ENCODE measurements around the gene ANGPTL4.
"Not testable (repeated sequence)": the region's sequence is repeated elsewhere in the genome, so short reads cannot be mapped to it uniquely, and the experiment has no call there.

Gene ANGPTL4

GRCh38 chr19:8340341-8341096 lies 23.4 kb upstream of the ANGPTL4 start:
- peaks cover 38 to 78% of the 10 kb centered on the region in 2 donors for H3K27me3 Mint-ChIP-seq
- ATAC-seq (replicated peaks) (no peak), DNase-seq (no peak)
- no peak overlapping the region for H3K27ac Mint-ChIP-seq
- peaks cover 18 to 36% of the 10 kb centered on the region in 2 donors for H3K4me1 Mint-ChIP-seq
- no peaks in the 10 kb centered on the region for H3K9me3 Mint-ChIP-seq
- H3K4me3 Mint-ChIP-seq, result no peak overlapping the region
- no peaks in the 10 kb centered on the region for H3K36me3 Mint-ChIP-seq

- H3K36me3 Mint-ChIP-seq; H3K9me3 Mint-ChIP-seq; ATAC-seq (replicated peaks); H3K27ac Mint-ChIP-seq; DNase-seq; H3K4me3 Mint-ChIP-seq: not testable (repeated sequence)
- Mint-ChIP-seq H3K4me1 (peaks cover 13 to 28% of the 10 kb centered on the region in 2 donors), H3K27me3 (peaks cover 34 to 71% of the 10 kb centered on the region in 2 donors)
Measured at GRCh38 chr19:8341504-8341903, 22.5 kb upstream of the ANGPTL4 start.

DNA sequence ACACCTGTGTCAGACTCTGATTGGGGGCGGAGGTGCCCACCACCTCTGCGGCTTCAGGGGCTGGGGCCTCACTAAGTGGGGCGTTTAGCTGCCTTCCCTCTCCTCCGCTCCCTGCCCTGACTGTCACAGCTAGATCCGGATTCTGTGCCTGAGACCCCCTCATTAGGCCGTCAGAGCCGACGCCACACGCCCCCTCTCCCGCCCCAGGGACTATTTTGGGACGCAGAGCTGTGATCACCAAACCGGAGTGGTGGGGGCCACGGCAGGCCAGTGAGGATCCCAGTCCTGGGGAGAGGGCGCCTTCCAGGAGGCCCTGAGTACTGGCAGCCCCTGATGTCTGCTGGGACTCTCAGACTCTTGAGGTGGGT lies 21.7 kb upstream of the ANGPTL4 start:
- no peak for ATAC-seq (replicated peaks)
- no peaks in the 10 kb centered on the region for H3K36me3 Mint-ChIP-seq
- peaks cover 10 to 24% of the 10 kb centered on the region in 2 donors for H3K4me1 Mint-ChIP-seq
- no peak overlapping the region for H3K27ac Mint-ChIP-seq
- peaks cover 30 to 66% of the 10 kb centered on the region in 2 donors for H3K27me3 Mint-ChIP-seq
- no peak overlapping the region for H3K4me3 Mint-ChIP-seq
- no peaks in the 10 kb centered on the region for H3K9me3 Mint-ChIP-seq
- no peak for DNase-seq

DNA sequence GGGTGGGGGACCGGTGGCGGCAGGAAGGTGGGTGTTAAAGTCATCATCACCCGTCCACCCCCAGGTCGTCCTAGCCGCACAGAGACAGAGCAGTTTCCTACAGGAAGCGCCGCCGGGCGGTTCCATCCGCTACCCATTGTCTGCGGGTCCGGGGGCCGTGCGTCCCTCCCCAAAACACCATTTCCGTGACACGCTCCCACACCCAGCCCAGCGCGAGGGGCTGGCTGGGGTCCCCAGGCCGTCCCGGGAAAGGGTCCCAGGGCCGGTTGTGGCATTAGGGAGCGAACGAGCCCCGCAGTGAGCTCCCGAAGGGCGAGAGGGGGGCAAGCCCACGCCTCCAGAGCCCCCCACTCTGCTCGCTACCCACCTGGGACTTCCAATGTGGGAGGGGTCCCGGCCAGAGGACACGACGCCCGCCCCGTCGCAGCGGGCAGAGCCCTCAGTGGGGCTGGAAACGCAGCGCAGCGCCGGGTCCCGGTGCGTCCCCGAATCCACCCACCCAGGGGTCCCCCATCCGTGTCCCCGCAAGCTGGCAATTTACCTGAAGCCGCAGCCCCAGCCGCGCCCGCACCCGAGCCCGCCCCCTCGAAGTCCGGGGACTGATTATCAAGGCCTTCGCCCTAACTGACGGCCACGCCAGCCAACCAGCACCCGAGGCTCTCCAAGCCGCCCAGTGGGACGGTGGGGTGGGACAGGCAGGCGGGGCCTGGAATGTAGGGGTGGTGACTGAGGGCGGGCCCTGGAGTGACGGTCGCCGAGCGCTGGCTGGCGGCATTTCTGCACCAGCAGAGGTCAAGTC lies 21.1 kb upstream of the ANGPTL4 start, which contains the start of gene KANK3:
Gene KANK3, minus strand, starts transcription at position 579 of the 799 bp plus-strand sequence. CDS start 5,434 bp downstream, outside the sequence.
- H3K27ac Mint-ChIP-seq, result peak within 1 kb of the TSS; percentile 31
- peaks cover 10 to 24% of the 10 kb centered on the region in 2 donors for H3K4me1 Mint-ChIP-seq
- peaks cover 25 to 61% of the 10 kb centered on the region in 2 donors for H3K27me3 Mint-ChIP-seq
- no peaks in the 10 kb centered on the region for H3K9me3 Mint-ChIP-seq
- DNase-seq (peak; percentile 88), ATAC-seq (replicated peaks) (peak; percentile 100)
- H3K4me3 Mint-ChIP-seq, result peak within 1 kb of the TSS; percentile 77 to 84
- no peaks in the 10 kb centered on the region for H3K36me3 Mint-ChIP-seq

- no peaks in the 10 kb centered on the region for H3K9me3 Mint-ChIP-seq
- no peaks in the 10 kb centered on the region for H3K36me3 Mint-ChIP-seq
- H3K27me3 Mint-ChIP-seq, result peaks cover 20 to 55% of the 10 kb centered on the region in 2 donors
- peak overlapping the region; percentile 77 to 84 for H3K4me3 Mint-ChIP-seq
- no peak for DNase-seq
- H3K27ac Mint-ChIP-seq, result peak overlapping the region; percentile 31
- no peak for ATAC-seq (replicated peaks)
- peaks cover 10 to 24% of the 10 kb centered on the region in 2 donors for H3K4me1 Mint-ChIP-seq
Measured at GRCh38 chr19:8343483-8343844, 20.5 kb upstream of the ANGPTL4 start.

- DNase-seq; H3K4me1 Mint-ChIP-seq; H3K4me3 Mint-ChIP-seq; ATAC-seq (replicated peaks); H3K9me3 Mint-ChIP-seq; H3K36me3 Mint-ChIP-seq; H3K27ac Mint-ChIP-seq: not testable (repeated sequence)
- H3K27me3 Mint-ChIP-seq, result peaks cover 25 to 36% of the 10 kb centered on the region in 2 donors
Measured at GRCh38 chr19:8349629-8350372, 14.2 kb upstream of the ANGPTL4 start.

DNA sequence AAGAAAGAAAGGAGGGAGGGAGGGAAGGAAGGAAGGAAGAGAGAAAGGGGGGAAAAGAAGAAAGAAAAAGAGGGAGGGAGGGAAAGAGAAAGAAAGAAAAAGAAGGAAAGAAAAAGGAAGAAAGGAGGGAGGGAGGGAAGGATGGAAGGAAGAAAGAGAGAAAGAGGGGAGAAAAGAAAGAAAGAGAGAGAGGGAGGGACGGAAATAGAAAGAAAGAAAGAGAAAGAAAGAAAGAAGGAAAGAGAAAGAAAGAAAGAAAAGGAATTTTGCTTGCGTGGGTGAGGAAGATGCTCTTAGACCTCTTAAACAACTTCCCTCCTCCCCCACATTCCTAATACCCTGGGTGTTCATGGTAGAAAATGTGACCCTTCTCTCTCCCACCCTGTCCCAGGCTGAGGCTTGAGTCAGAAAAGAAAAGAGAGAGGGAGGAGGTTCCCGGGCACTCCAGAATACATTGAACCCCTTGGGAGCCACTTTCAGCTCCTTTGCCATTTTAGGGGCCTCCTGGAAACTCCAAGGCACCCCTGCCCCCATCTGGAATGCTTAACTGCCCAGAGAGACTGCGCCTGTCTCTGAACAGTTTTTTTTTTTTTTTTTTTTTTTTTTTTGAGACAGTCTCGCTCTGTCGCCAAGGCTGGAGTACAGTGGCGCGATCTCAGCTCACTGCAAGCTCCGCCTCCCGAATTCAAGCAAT lies 11.7 kb upstream of the ANGPTL4 start:
- peaks cover 5 to 6% of the 10 kb centered on the region in 2 donors for H3K4me1 Mint-ChIP-seq
- no peak overlapping the region for H3K4me3 Mint-ChIP-seq
- peaks cover 21 to 40% of the 10 kb centered on the region in 2 donors for H3K27me3 Mint-ChIP-seq
- H3K36me3 Mint-ChIP-seq, result no peaks in the 10 kb centered on the region
- peaks cover 0 to 4% of the 10 kb centered on the region in 2 donors for H3K9me3 Mint-ChIP-seq
- DNase-seq (no peak), ATAC-seq (replicated peaks) (no peak)
- H3K27ac Mint-ChIP-seq, result no peak overlapping the region

DNA sequence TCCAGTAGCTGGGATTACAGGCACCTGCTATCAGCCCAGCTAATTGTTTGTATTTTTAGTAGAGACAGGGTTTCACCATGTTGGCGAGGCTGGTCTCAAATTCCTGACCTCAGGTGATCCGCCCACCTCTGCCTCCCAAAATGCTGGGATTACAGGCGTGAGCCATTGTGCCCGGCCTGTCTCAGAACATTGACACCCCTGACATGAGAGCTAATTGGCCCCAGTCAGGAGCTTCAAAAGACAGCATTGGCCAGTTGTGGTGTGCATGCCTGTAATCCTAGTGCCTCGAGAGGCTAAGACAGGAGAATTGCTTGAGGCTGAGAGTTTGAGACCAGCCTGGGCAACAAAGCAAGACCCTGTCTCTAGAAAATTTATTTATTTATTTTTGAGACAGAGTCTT lies 11.1 kb upstream of the ANGPTL4 start:
- not testable (repeated sequence) for H3K4me1 Mint-ChIP-seq; H3K27ac Mint-ChIP-seq; H3K9me3 Mint-ChIP-seq; H3K36me3 Mint-ChIP-seq; ATAC-seq (replicated peaks); H3K4me3 Mint-ChIP-seq; DNase-seq
- H3K27me3 Mint-ChIP-seq, result peaks cover 21 to 40% of the 10 kb centered on the region in 2 donors

DNA sequence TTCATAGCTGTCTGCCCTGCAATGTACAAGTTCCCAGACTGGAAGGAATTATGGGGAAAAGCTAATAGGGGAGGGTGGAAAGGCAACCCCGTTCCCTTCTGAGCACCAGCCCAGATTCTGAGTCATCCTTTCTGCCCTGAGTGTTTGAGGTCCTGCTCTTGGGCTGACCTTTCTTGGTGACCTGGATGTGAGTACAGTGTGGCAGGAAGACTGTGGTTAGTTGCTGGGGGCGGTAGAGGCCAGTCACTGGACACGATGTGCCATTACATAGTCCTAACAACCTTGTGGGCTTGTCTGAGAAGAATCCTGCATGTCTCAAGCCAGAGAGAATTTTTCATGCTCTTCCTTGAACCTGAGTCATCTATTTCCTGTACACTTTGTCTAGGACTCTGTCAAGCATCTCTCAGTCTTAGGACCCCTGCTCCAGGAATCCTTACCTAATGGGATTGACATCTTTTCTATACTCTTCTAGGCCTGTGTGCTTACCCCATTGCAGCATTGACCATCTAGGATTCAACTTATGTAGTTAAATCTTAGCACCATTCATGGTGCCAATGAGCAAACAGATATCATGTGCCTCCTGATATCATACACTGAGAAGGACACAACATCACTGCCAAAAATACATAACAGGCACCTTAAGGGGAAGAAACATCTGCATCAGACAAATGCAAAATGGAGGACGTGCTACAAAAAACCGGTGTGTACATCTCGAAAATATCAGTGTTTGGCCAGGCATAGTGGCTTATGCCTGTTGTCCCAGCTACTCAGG lies 8.1 kb upstream of the ANGPTL4 start:
- H3K4me1 Mint-ChIP-seq, result peaks cover 5 to 6% of the 10 kb centered on the region in 2 donors

GRCh38 chr19:8357007-8357521 lies 6.9 kb upstream of the ANGPTL4 start:
- Mint-ChIP-seq H3K9me3 (peaks cover 0 to 4% of the 10 kb centered on the region in 2 donors), H3K36me3 (no peaks in the 10 kb centered on the region), H3K4me3 (no peak overlapping the region), H3K27ac (no peak overlapping the region), H3K27me3 (peaks cover 12 to 29% of the 10 kb centered on the region in 2 donors), H3K4me1 (peaks cover 3 to 6% of the 10 kb centered on the region in 2 donors)
- no peak for DNase-seq
- ATAC-seq (replicated peaks), result no peak

More for the DNA sequence above, 8.1 kb upstream of the ANGPTL4 start:
- Mint-ChIP-seq H3K36me3 (no peaks in the 10 kb centered on the region), H3K9me3 (peaks cover 0 to 4% of the 10 kb centered on the region in 2 donors), H3K27ac (no peak overlapping the region), H3K4me3 (no peak overlapping the region), H3K27me3 (peaks cover 18 to 35% of the 10 kb centered on the region in 2 donors)
- DNase-seq, result no peak
- ATAC-seq (replicated peaks), result peak; percentile 33 to 52

- no peak overlapping the region for H3K27ac Mint-ChIP-seq
- DNase-seq (no peak), ATAC-seq (replicated peaks) (no peak)
- peaks cover 0 to 4% of the 10 kb centered on the region in 2 donors for H3K9me3 Mint-ChIP-seq
- no peaks in the 10 kb centered on the region for H3K36me3 Mint-ChIP-seq
- peaks cover 15 to 38% of the 10 kb centered on the region in 2 donors for H3K27me3 Mint-ChIP-seq
- H3K4me3 Mint-ChIP-seq, result no peak overlapping the region
- H3K4me1 Mint-ChIP-seq, result peaks cover 5 to 12% of the 10 kb centered on the region in 2 donors
Measured at GRCh38 chr19:8358948-8359347, 5.0 kb upstream of the ANGPTL4 start.

DNA sequence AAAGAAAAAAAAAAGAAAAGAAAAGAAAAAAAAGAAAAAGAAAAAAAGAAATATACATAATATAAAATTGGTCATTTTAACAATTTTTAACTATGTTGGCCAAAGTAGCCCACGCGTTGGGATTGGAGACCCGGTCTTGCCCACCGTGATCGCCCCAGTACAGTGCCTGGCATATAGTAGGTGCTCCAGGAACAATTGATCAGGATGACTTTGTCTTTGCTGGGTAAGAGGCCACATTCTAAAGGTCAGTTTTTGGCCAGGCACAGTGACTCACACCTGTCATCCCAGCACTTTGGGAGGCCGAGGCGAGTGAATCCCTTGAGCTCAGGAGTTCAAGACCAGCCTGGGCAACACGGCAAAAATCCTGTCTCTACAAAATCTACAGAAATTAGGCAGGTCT lies 3.8 kb upstream of the ANGPTL4 start:
- DNase-seq (no peak), ATAC-seq (replicated peaks) (no peak)
- Mint-ChIP-seq H3K36me3 (no peaks in the 10 kb centered on the region), H3K27ac (no peak overlapping the region), H3K27me3 (peaks cover 17 to 40% of the 10 kb centered on the region in 2 donors), H3K4me1 (peaks cover 8 to 17% of the 10 kb centered on the region in 2 donors), H3K9me3 (peaks cover 0 to 4% of the 10 kb centered on the region in 2 donors), H3K4me3 (no peak overlapping the region)
